ENCODE measurements around the gene PLCB1.

DNA sequence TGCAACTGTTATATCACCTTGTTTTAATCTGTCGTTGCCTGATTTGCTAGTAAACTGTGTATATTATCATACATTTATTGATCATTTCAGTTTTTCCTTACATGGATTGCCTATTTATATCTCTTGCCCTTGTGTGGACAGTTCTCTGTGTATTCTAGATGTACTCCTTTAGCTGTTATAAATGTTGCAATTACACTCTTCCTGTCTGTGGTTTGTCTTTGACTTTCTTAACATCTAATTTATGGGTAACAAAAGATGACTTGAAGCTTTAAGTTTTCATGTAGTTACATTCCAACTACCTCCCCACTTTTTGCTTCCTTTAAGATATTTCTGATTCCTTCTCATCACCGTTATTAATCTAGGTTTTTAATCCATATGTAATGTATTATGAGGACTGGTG is 22.6 kb downstream of the PLCB1 start:
- TF ChIP-seq GATA2 (IDR thresholded peaks at IDR 0.05; ENCODE audit: low read depth, low read length) (no peak), GATA3 (IDR thresholded peaks at IDR 0.05; ENCODE audit: low read depth, low read length) (no peak)
